Measurements from ENCODE around the gene RPH3AL. TPM values are rescaled to one million over a fixed set of nuclear protein-coding genes. Genes with fewer than 3 reads are reported as not detected.

Gene RPH3AL
- total RNA-seq, 1 donor from 2014 or later: 22.3 TPM

- peaks cover 6% of the 10 kb centered on the region for H3K9me3 Mint-ChIP-seq (ENCODE audit: unreplicated experiment)
- no peak for TF ChIP-seq CTCF (IDR thresholded peaks at IDR 0.05; ENCODE audit: partially characterized antibody, unreplicated experiment)
- no peak overlapping the region for H3K4me3 Mint-ChIP-seq (ENCODE audit: unreplicated experiment)
- peaks cover 31% of the 10 kb centered on the region for H3K4me1 Mint-ChIP-seq (ENCODE audit: low read depth, unreplicated experiment)
- H3K27me3 Mint-ChIP-seq (ENCODE audit: unreplicated experiment): peaks cover 2% of the 10 kb centered on the region
- no peak overlapping the region for H3K27ac Mint-ChIP-seq (ENCODE audit: unreplicated experiment)
- peaks cover 9% of the 10 kb centered on the region for H3K36me3 Mint-ChIP-seq (ENCODE audit: unreplicated experiment)
- DNase-seq: no peak
Measured at GRCh38 chr17:348012-348411, 4.6 kb downstream of the RPH3AL start.

- no peak for DNase-seq
- Mint-ChIP-seq H3K9me3 (ENCODE audit: unreplicated experiment) (peaks cover 4% of the 10 kb centered on the region), H3K36me3 (ENCODE audit: unreplicated experiment) (peaks cover 9% of the 10 kb centered on the region), H3K27me3 (ENCODE audit: unreplicated experiment) (peaks cover 2% of the 10 kb centered on the region), H3K4me3 (ENCODE audit: unreplicated experiment) (no peak overlapping the region), H3K4me1 (ENCODE audit: low read depth, unreplicated experiment) (peaks cover 25% of the 10 kb centered on the region), H3K27ac (ENCODE audit: unreplicated experiment) (no peak overlapping the region)
- no peak for TF ChIP-seq CTCF (IDR thresholded peaks at IDR 0.05; ENCODE audit: partially characterized antibody, unreplicated experiment)
Measured at GRCh38 chr17:347309-347899, 5.2 kb downstream of the RPH3AL start.

- Mint-ChIP-seq H3K9me3 (ENCODE audit: unreplicated experiment) (peaks cover 6% of the 10 kb centered on the region), H3K36me3 (ENCODE audit: unreplicated experiment) (peaks cover 9% of the 10 kb centered on the region), H3K27ac (ENCODE audit: unreplicated experiment) (no peak overlapping the region), H3K4me1 (ENCODE audit: low read depth, unreplicated experiment) (peaks cover 13% of the 10 kb centered on the region), H3K27me3 (ENCODE audit: unreplicated experiment) (peaks cover 3% of the 10 kb centered on the region), H3K4me3 (ENCODE audit: unreplicated experiment) (no peak overlapping the region)
- DNase-seq: no peak
- no peak for TF ChIP-seq CTCF (IDR thresholded peaks at IDR 0.05; ENCODE audit: partially characterized antibody, unreplicated experiment)
Measured at GRCh38 chr17:345992-346785, 6.4 kb downstream of the RPH3AL start.

- no peak for TF ChIP-seq CTCF (IDR thresholded peaks at IDR 0.05; ENCODE audit: partially characterized antibody, unreplicated experiment)
- Mint-ChIP-seq H3K4me1 (ENCODE audit: low read depth, unreplicated experiment) (peaks cover 9% of the 10 kb centered on the region), H3K27me3 (ENCODE audit: unreplicated experiment) (peaks cover 6% of the 10 kb centered on the region), H3K27ac (ENCODE audit: unreplicated experiment) (no peak overlapping the region), H3K36me3 (ENCODE audit: unreplicated experiment) (peaks cover 9% of the 10 kb centered on the region), H3K4me3 (ENCODE audit: unreplicated experiment) (no peak overlapping the region), H3K9me3 (ENCODE audit: unreplicated experiment) (peaks cover 9% of the 10 kb centered on the region)
- DNase-seq: no peak
Measured at GRCh38 chr17:345261-345660, 7.3 kb downstream of the RPH3AL start.
